Tibial nerve (tissue), 4 donors: ENCODE data around the gene TNIK. TPM values are rescaled to one million over a fixed set of nuclear protein-coding genes. Genes with fewer than 3 reads are reported as not detected.
A peak's percentile ranks its signal among the peaks of the same experiment; 100 is the strongest.

Source experiments
- DNase-seq, 2 donors: peaks; one replicate each; pipeline ENCODE4 v3.0.0-alpha.2; 2019; ENCODE audit warnings: low spot score in 2 of 2
- H3K27ac ChIP-seq, 4 donors: fragments of 200-600 bp; sonication (generic) in 3 of 4; one replicate each; pipeline ENCODE4 v1.5.1; 2017 to 2019; ENCODE audit warnings: mild to moderate bottlenecking in 1 of 4
- H3K27me3 ChIP-seq, 2 donors: fragments of 200-600 bp; sonication (generic) in 1 of 2; one replicate each; pipeline versions ENCODE4 v1.5.1 to v1.6.0; 2017 to 2019
- H3K36me3 ChIP-seq, 3 donors: fragments of 200-600 bp; sonication (generic); one replicate each; pipeline ENCODE4 v1.5.1; 2018 to 2019
- H3K4me1 ChIP-seq, 4 donors: fragments of 200-600 bp; sonication (generic) in 3 of 4; one replicate each; pipeline ENCODE4 v1.5.1; 2017 to 2019
- H3K4me3 ChIP-seq, 4 donors: fragments of 200-600 bp; sonication (generic) in 3 of 4; one replicate each; pipeline ENCODE4 v1.5.1; 2017 to 2019; ENCODE audit warnings: mild to moderate bottlenecking in 1 of 4, moderate library complexity in 1 of 4
- H3K9me3 ChIP-seq, 4 donors: fragments of 200-600 bp; sonication (generic) in 3 of 4; one replicate each; pipeline ENCODE4 v1.5.1; 2017 to 2019
- CTCF ChIP-seq, 5 experiments: fragments of 200-600 bp in 3 of 5; fragments of 450-650 bp in 2 of 5; sonication (generic) in 3 of 5; IDR thresholded peaks; one replicate each; pipeline ENCODE4 v1.5.1; 2016 to 2019; ENCODE audit warnings: antibody characterized with exemption in 5 of 5, mild to moderate bottlenecking in 3 of 5, moderate library complexity in 2 of 5
- EP300 ChIP-seq, 2 donors: sonication (generic); formaldehyde crosslinking; IDR thresholded peaks; one replicate each; pipeline ENCODE4 v1.6.1; 2017; ENCODE audit warnings: antibody characterized with exemption in 2 of 2, mild to moderate bottlenecking in 1 of 2
- POLR2A ChIP-seq, 2 donors: fragments of 450-650 bp; IDR thresholded peaks; one replicate each; pipeline ENCODE4 v1.6.1; 2017; ENCODE audit warnings: antibody characterized with exemption in 2 of 2, mild to moderate bottlenecking in 2 of 2, moderate library complexity in 2 of 2
- WGBS, 2 donors: methylation state at CpG; one replicate each; pipeline ENCODE4 v1.1.5; 2018; 5-methylcytosine and 5-hydroxymethylcytosine counted together
- total RNA-seq, 4 donors: library from RNA; depleted of rRNA; stranded (reverse); fragments of >200 nt; gene quantifications; one replicate each; pipeline ENCODE4 v1.1.0, GENCODE V29; 2016

The TNIK gene
- total RNA-seq, 4 donors from 2014 or later, result 5.4 to 11.1 (median 7.5) TPM

GRCh38 chr3:171192176-171192854 is 267.9 kb downstream of the TNIK start:
- H3K36me3 ChIP-seq, result no peaks in the 10 kb centered on the region
- H3K9me3 ChIP-seq, result no peaks in the 10 kb centered on the region
- H3K27me3 ChIP-seq, result no peaks in the 10 kb centered on the region
- TF ChIP-seq EP300 (IDR thresholded peaks at IDR 0.05) (no peak), CTCF (IDR thresholded peaks at IDR 0.05) (no peak), POLR2A (IDR thresholded peaks at IDR 0.05) (no peak)
- H3K4me3 ChIP-seq, result no peak overlapping the region
- peaks cover 0 to 3% (median 0%) of the 10 kb centered on the region in 4 donors for H3K4me1 ChIP-seq
- WGBS, 2 donors, result 72 to 77% methylated on average over 2 of the region's 2 CpGs
- DNase-seq, result no peak
- no peak overlapping the region for H3K27ac ChIP-seq

- TF ChIP-seq POLR2A (IDR thresholded peaks at IDR 0.05), result no peak
- no peak for TF ChIP-seq CTCF (IDR thresholded peaks at IDR 0.05)
- TF ChIP-seq EP300 (IDR thresholded peaks at IDR 0.05), result no peak
- DNase-seq, result no peak
- Histone ChIP-seq H3K27me3 (no peaks in the 10 kb centered on the region), H3K4me3 (no peak overlapping the region), H3K27ac (no peak overlapping the region), H3K36me3 (no peaks in the 10 kb centered on the region), H3K9me3 (no peaks in the 10 kb centered on the region), H3K4me1 (peaks cover 0 to 9% (median 0%) of the 10 kb centered on the region in 4 donors)
- WGBS, 2 donors, result 89% methylated on average over 1 of the region's 1 CpG
Measured at GRCh38 chr3:171190668-171191067, 269.5 kb downstream of the TNIK start.

- Histone ChIP-seq H3K36me3 (no peaks in the 10 kb centered on the region), H3K9me3 (no peaks in the 10 kb centered on the region), H3K27me3 (no peaks in the 10 kb centered on the region), H3K4me3 (no peak overlapping the region), H3K4me1 (peaks cover 0 to 19% (median 0%) of the 10 kb centered on the region in 4 donors), H3K27ac (no peak overlapping the region)
- 95 to 97% methylated on average over 3 of the region's 3 CpGs for WGBS, 2 donors
- no peak for DNase-seq
- no peak for TF ChIP-seq POLR2A (IDR thresholded peaks at IDR 0.05)
- no peak for TF ChIP-seq EP300 (IDR thresholded peaks at IDR 0.05)
- no peak for TF ChIP-seq CTCF (IDR thresholded peaks at IDR 0.05)
Measured at GRCh38 chr3:171189394-171190080, 270.7 kb downstream of the TNIK start.

GRCh38 chr3:171187706-171188290 is 272.4 kb downstream of the TNIK start:
- peaks cover 0 to 21% (median 0%) of the 10 kb centered on the region in 4 donors for H3K4me1 ChIP-seq
- no peak overlapping the region for H3K4me3 ChIP-seq
- no peaks in the 10 kb centered on the region for H3K36me3 ChIP-seq
- WGBS, 2 donors, result 54 to 55% methylated on average over 5 of the region's 5 CpGs
- no peak for DNase-seq
- no peak for TF ChIP-seq POLR2A (IDR thresholded peaks at IDR 0.05)
- peak; percentile 33 to 50 (median 40) for TF ChIP-seq CTCF (IDR thresholded peaks at IDR 0.05)
- no peak overlapping the region for H3K27ac ChIP-seq
- H3K9me3 ChIP-seq, result no peaks in the 10 kb centered on the region
- no peaks in the 10 kb centered on the region for H3K27me3 ChIP-seq
